GM12872 (cell line): ENCODE measurements around the gene TRPT1.

ENCODE experiments used
- TF ChIP-seq, protein P1 (sequence below): IDR thresholded peaks from 3 replicates; pipeline ENCODE4 v1.5.1; 2011; ENCODE audit warnings: low read depth, mild to moderate bottlenecking, low read length, moderate library complexity; ENCODE audit not compliant: insufficient read depth

The TRPT1 gene, protein sequence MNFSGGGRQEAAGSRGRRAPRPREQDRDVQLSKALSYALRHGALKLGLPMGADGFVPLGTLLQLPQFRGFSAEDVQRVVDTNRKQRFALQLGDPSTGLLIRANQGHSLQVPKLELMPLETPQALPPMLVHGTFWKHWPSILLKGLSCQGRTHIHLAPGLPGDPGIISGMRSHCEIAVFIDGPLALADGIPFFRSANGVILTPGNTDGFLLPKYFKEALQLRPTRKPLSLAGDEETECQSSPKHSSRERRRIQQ

DNA sequence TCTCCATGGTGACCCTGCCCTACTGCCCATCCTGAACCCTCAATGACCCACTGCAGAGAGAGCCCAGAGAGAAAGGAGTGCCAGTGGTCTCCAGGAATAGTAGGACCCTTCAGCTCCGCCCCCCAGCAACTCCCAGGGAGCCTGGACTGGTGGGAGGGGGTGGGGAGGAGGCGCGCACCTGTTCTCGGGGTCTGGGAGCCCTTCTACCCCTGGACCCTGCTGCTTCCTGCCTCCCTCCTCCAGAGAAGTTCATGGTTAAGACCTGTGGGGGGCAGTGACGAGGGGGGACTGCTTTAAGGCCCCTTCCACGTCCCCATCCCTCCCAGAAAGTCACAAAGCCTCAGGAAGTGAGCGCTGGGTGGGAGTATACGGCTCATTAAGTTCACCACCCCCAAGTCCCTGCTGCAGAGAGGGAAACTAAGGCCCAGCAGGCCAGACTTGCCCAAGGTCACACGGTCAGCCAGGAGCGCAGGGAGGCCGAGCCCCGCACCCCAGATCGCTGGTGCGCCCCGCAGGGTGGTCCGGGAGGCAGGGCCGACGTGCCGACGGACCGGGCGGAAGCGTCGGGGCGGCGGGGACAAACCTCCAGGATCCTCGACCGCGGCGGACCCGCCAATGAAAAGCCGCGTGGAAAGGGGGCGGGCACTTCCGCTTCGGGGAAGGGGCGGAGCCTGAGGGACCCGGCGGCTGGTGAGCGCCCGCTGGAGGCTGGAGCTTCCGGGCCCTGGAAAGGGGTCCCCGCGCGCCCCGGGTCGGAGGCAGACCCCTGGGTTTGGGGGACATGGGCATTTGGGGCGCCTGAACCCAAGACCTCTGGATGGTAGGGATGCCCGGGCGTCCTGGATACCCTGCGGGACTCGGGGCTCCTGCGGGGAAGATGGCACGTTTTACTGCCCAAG, at the start of gene TRPT1, which contains the start of gene NUDT22:
Gene TRPT1, minus strand, starts transcription at position 579 of the 899 bp plus-strand sequence. Its CDS starts 326 bp downstream, at position 253.
Gene NUDT22, plus strand, starts transcription at position 667 of the 899 bp plus-strand sequence. CDS start 379 bp downstream, outside the sequence.
- TF ChIP-seq, protein P1, sequence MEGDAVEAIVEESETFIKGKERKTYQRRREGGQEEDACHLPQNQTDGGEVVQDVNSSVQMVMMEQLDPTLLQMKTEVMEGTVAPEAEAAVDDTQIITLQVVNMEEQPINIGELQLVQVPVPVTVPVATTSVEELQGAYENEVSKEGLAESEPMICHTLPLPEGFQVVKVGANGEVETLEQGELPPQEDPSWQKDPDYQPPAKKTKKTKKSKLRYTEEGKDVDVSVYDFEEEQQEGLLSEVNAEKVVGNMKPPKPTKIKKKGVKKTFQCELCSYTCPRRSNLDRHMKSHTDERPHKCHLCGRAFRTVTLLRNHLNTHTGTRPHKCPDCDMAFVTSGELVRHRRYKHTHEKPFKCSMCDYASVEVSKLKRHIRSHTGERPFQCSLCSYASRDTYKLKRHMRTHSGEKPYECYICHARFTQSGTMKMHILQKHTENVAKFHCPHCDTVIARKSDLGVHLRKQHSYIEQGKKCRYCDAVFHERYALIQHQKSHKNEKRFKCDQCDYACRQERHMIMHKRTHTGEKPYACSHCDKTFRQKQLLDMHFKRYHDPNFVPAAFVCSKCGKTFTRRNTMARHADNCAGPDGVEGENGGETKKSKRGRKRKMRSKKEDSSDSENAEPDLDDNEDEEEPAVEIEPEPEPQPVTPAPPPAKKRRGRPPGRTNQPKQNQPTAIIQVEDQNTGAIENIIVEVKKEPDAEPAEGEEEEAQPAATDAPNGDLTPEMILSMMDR = peak; percentile 58

DNA sequence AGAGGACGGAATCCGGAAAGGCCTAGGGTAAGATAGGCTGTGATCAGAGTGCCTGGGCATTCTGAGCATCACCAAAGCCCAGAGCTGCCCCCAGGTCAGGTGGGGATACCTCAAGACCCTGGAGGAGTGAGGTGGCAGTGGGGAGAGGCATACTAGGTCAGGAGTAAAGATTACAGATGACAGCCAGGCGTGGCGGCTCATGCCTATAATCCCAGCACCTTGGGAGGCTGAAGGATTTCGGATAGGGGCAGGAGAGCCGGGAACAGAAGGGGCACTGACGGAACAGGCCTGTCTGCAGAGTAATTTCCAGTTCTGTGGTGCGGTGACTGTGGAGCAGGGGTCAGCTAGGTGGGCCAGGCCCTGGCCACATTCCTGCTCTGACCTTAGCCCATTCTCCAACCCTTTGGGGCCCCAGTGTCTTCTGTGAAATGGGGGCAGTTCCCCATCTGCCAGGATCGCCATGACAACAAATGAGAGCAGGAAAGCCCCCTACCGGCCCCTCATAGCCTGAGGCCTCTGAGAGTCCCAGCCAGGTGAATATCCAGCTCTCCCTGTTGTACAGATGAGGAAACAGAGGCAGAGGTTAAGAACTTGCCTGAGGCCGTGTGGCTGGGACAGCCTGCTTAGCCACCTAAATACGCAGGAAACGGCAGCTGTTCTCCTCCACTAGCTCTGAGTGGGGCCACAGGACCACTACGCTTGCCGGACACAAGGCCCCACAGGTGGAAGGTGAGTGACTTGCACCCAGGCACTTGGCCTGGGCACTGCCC, 49.2 kb upstream of the TRPT1 start:
- TF ChIP-seq, protein P1 = no peak

DNA sequence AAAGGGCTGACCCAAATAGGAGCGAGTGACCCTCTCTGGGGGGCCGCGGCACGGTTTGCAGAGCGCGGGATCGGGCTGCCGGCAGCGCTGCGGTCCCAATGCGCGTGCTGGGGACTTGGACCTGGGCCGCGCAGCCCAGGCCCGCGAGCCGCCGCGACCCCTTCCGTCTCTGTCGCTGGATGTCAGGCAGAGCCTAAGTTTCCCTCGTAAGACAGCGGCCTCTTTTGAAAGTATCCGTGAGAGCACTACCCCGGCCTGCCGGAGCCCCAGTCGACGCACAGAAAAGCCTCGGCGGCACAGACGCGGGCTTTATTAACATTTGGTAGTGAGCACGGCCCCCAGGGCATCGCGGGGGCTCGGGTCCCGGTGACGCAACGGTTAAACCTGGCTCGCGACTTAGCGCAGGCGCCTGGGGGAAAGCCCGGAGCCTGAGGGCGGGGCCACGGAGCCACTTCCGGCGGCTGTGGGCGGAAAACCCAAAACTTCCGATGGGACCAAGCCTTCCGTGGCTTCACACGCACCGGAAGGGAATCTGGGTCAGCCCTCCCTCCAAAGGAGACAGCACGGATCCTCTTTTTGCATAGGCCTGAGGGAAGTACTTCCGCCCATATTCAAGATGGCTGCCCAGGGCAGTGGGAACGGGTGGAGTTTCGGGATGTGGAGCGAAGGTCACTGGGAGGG, 43.7 kb upstream of the TRPT1 start:
- TF ChIP-seq, protein P1 = no peak

DNA sequence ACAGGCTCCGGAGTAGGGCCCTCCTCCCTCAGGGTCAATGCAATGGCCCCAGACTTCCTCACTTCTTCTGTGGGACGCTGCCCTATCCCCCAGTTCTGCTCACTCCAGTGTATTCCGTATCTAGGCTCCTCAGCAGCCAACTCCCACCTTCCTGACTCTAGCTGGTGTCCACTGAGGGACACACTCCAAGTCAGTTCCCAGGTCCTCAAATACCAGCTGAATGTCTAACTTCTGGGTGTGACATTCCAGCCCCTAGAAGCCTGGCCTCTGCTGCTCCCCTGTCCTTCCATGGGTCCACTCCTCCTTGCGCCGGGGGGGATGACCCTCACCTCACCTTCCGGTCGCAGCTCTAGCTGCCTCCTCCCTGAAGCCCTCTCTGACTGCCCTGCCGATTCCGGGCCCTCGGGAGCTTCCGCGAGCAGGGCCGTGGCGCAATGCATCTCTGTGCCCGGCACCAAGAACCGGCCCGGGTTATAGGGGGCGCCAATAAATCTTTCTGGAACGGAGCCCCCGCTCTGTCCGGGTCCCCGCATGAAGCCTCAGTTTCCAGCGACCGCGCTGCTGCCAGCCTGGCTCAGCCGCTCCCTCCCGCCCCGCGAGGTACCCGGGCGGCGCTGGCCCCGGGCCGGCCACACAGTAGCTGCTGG, 43.0 kb upstream of the TRPT1 start:
- TF ChIP-seq, protein P1 = no peak

DNA sequence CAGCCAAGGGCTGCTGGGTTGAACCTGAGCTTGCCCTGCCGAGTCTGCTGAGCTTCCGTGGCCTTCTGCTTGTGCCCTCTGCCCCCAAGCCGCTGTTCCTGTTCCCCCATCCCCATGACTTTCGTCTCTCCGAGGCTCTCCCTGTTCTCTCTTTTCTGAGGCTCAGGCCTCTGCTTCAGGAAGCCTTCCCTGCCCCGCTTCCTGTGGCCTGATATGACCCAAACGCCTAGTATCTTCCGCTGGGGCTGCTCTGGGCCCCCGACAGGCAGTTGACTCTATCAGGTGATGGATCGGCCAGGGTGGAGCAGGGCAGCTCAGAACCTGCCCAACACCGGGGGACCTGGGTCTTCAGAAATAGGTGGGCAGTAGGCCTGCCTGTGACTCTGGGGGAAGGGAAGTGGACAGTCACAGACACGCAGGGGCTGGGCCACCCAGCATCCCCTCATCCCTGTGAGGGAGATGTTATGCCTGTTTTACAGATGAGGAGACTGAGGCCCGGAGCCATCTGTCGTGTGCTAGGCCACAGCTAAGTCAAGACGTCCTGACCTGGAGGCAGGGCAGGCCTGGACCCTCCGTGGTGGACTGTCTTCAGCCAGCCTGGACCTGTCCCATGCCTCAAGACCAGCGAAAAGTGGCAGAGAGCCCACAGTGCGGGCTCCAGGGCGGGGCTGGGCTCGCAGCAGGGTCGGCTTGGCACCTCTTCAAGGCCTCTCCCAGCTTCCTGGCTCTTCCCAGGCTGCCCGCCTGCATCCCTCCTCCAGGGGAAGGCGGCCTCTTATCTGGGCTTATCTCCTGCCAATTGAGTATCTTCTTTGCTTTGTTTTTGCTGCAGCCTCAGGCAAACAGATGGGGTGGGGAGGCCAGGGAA, 42.3 kb upstream of the TRPT1 start:
- TF ChIP-seq, protein P1 = no peak
